Endothelial cell of umbilical vein (primary cell): ENCODE results near the gene PSMB7. TPM values are rescaled to one million over a fixed set of nuclear protein-coding genes. Genes with fewer than 3 reads are reported as not detected.

Experiments used
- BruUV-seq: library from RNA; stranded (reverse); fragments of 400-500 nt; replicated peaks from 2 replicates; lab custom pipeline; 2021; lab: Mats Ljungman, UMichigan
- CTCF ChIA-PET: fragments of 300-600, 350-600 bp; sonication (Branson Sonifier 250); formaldehyde crosslinking; loops from one replicate; lab custom pipeline; 2021; ENCODE audit warnings: antibody characterized with exemption, inconsistent platforms; lab: Charles Lee
- POLR2A ChIA-PET: fragments of 300-600, 350-600 bp; sonication (Branson Sonifier 250); formaldehyde crosslinking; loops from one replicate; lab custom pipeline; 2021; ENCODE audit warnings: antibody characterized with exemption, inconsistent platforms; lab: Charles Lee
- DNase-seq: peaks from one replicate; pipeline ENCODE4 v3.0.0-alpha.2; 2011; ENCODE audit warnings: low read depth, low spot score
- FAIRE-seq: peaks from 2 replicates; lab custom pipeline; 2011; peaks lifted over from hg19 to GRCh38; lab: Jason Lieb, UNC
- H2AFZ ChIP-seq: 2 replicates; pipeline ENCODE4 v1.6.0; 2012; ENCODE audit warnings: low read depth, low read length, control low read depth, inconsistent platforms
- H3K27ac ChIP-seq: 2 replicates; pipeline ENCODE4 v1.5.1; 2011; ENCODE audit warnings: low read depth, mild to moderate bottlenecking, control low read depth, low read length, moderate library complexity; ENCODE audit not compliant: insufficient read depth
- H3K27me3 ChIP-seq, 2 experiments: 2 replicates each; pipeline versions ENCODE4 v1.6.0 to v1.6.1; 2011; ENCODE audit warnings: low read length in 2 of 2, mixed read lengths in 1 of 2; ENCODE audit not compliant: control insufficient read depth in 2 of 2, insufficient read depth in 2 of 2
- H3K36me3 ChIP-seq, 2 experiments: 2 replicates in 1 of 2; 3 replicates in 1 of 2; pipeline ENCODE4 v1.5.1; 2011; ENCODE audit warnings: low read length in 2 of 2, mild to moderate bottlenecking in 1 of 2, moderate library complexity in 1 of 2; ENCODE audit not compliant: control insufficient read depth in 2 of 2, insufficient read depth in 2 of 2; ENCODE audit errors: extremely low read depth in 1 of 2
- H3K4me1 ChIP-seq: 3 replicates; pipeline ENCODE4 v1.5.1; 2011; ENCODE audit warnings: mild to moderate bottlenecking, low read length; ENCODE audit not compliant: control insufficient read depth, insufficient read depth; ENCODE audit errors: extremely low read depth
- H3K4me2 ChIP-seq: 2 replicates; pipeline ENCODE4 v1.6.1; 2011; ENCODE audit warnings: low read length, control low read depth, mixed read lengths; ENCODE audit not compliant: insufficient read depth
- H3K4me3 ChIP-seq, 3 experiments: fragments of 200-600 bp in 1 of 3; sonication (generic), shearing (Covaris generic) in 1 of 3; replicated peaks in 1 of 3; 2 replicates each; pipeline ENCODE4 v1.5.1; 2011 to 2016; ENCODE audit warnings: control low read depth in 3 of 3, low read length in 3 of 3, mild to moderate bottlenecking in 2 of 3, inconsistent platforms in 1 of 3, low read depth in 1 of 3, moderate library complexity in 1 of 3; ENCODE audit not compliant: insufficient read depth in 1 of 3
- H3K79me2 ChIP-seq: 2 replicates; pipeline ENCODE4 v1.6.0; 2012; ENCODE audit warnings: low read length, inconsistent platforms; ENCODE audit not compliant: control insufficient read depth, insufficient read depth
- H3K9ac ChIP-seq: replicated peaks from 2 replicates; pipeline ENCODE3; 2011; ENCODE audit warnings: low read length, control low read depth; ENCODE audit not compliant: insufficient read depth; ENCODE audit errors: extremely low read depth
- H3K9me1 ChIP-seq: replicated peaks from 3 replicates; pipeline ENCODE4 v1.6.0; 2011; ENCODE audit warnings: mild to moderate bottlenecking, low read length; ENCODE audit not compliant: control insufficient read depth, insufficient read depth; ENCODE audit errors: extremely low read depth
- H3K9me3 ChIP-seq: replicated peaks from 2 replicates; pipeline ENCODE4 v1.5.1; 2012; ENCODE audit warnings: low read length, inconsistent platforms; ENCODE audit not compliant: control insufficient read depth, insufficient read depth
- H4K20me1 ChIP-seq: replicated peaks from 2 replicates; pipeline ENCODE3; 2011; ENCODE audit warnings: mild to moderate bottlenecking, low read length; ENCODE audit not compliant: control insufficient read depth, insufficient read depth; ENCODE audit errors: extremely low read depth
- FOS ChIP-seq: IDR thresholded peaks from 2 replicates; pipeline ENCODE4 v1.6.1; 2011; ENCODE audit warnings: mild to moderate bottlenecking, low read length, moderate library complexity, borderline replicate concordance; ENCODE audit not compliant: insufficient read depth
- GATA2 ChIP-seq: IDR thresholded peaks from 2 replicates; pipeline ENCODE4 v1.7.0; 2011; ENCODE audit warnings: low read depth, mild to moderate bottlenecking, moderate library complexity, mixed read lengths, low read length; ENCODE audit not compliant: insufficient read length, insufficient read depth
- POLR2AphosphoS5 ChIP-seq: IDR thresholded peaks from 2 replicates; pipeline ENCODE4 v1.6.1; 2012; ENCODE audit warnings: low read depth, mild to moderate bottlenecking, control low read depth, low read length, moderate library complexity; ENCODE audit not compliant: insufficient read depth
- dilution Hi-C: fragments of 300-500 bp; cut with MboI; formaldehyde crosslinking; loops from one replicate; pipeline ENCODE4 v1.15.0; 2019; ENCODE audit warnings: low sequenced_read_pairs; ENCODE audit not compliant: extremely low pct_ligation_motif_present
- intact Hi-C: fragments of 100-400 bp; cut with micrococcal nuclease; formaldehyde crosslinking; loops from one replicate; pipeline ENCODE4 v1.10.0; 2022
- polyA plus RNA-seq, 4 experiments: library from polyadenylated mRNA; depleted of rRNA in 3 of 4; stranded (reverse) in 3 of 4; unstranded in 1 of 4; fragments of >200 nt; gene quantifications; 2 replicates each; pipeline versions ENCODE4 v1.2.1 to v1.2.3, GENCODE V29; 2011 to 2012; ENCODE audit warnings: missing spikeins in 1 of 4
- total RNA-seq: library from RNA; stranded (reverse); gene quantifications from 2 replicates; pipeline ENCODE4 v1.2.3, GENCODE V29; 2021
- TF ChIP-seq, protein P1 (sequence below), 2 donors: IDR thresholded peaks; 1 replicate in 1 of 2; 2 replicates in 1 of 2; pipeline ENCODE4 v1.5.1; 2011; ENCODE audit warnings: low read length in 2 of 2, mild to moderate bottlenecking in 2 of 2, moderate library complexity in 2 of 2, control low read depth in 1 of 2, inconsistent platforms in 1 of 2, low read depth in 1 of 2; ENCODE audit not compliant: insufficient read depth in 1 of 2; ENCODE audit errors: extremely low read depth in 1 of 2

The PSMB7 gene
- total and polyA plus RNA-seq, 2 donors (not counting 3 experiments of a cell fraction or from before 2014, with no cell fraction given) = 227 to 366 TPM

DNA sequence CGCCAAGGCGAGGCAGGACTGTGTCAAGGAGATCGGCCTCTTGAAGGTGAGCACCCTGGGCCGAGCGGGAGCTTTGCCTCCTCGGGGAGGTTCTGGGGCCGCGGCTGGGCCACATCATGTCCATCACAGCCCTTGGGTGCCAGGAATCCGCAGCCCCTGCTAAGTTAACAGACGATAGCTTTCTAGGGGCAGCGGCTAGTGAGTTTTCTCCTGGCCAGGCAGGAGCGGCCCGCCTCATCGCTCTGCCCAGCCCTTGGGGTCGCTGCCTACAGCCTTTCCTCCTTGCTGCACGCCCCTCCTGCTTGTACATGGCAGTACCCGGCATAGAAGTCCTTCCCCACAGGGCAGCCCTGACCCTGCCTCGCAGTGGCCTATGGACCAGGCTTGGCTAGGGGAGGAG, 101.3 kb downstream of the PSMB7 start:
- Histone ChIP-seq H4K20me1 (no peaks in the 10 kb centered on the region), H3K9ac (no peak overlapping the region), H3K27ac (no peak overlapping the region), H3K79me2 (peaks cover 24% of the 10 kb centered on the region), H3K4me3 (no peak overlapping the region), H3K36me3 (peaks cover 8 to 40% of the 10 kb centered on the region in 2 experiments), H3K4me1 (peaks cover 25% of the 10 kb centered on the region), H3K4me2 (no peak overlapping the region), H3K9me1 (no peaks in the 10 kb centered on the region), H3K27me3 (no peaks in the 10 kb centered on the region), H3K9me3 (no peaks in the 10 kb centered on the region), H2AFZ (no peak overlapping the region)
- POLR2A ChIA-PET = no interaction called here
- FAIRE-seq (no peak), DNase-seq (no peak)
- CTCF ChIA-PET = interaction anchor here (1.2 kb wide), 1 partner anchor 187 kb away, joined by 4 read pairs; no protein-coding TSS in a partner anchor
- TF ChIP-seq POLR2AphosphoS5 (no peak), FOS (no peak), GATA2 (no peak)
- TF ChIP-seq, protein P1, sequence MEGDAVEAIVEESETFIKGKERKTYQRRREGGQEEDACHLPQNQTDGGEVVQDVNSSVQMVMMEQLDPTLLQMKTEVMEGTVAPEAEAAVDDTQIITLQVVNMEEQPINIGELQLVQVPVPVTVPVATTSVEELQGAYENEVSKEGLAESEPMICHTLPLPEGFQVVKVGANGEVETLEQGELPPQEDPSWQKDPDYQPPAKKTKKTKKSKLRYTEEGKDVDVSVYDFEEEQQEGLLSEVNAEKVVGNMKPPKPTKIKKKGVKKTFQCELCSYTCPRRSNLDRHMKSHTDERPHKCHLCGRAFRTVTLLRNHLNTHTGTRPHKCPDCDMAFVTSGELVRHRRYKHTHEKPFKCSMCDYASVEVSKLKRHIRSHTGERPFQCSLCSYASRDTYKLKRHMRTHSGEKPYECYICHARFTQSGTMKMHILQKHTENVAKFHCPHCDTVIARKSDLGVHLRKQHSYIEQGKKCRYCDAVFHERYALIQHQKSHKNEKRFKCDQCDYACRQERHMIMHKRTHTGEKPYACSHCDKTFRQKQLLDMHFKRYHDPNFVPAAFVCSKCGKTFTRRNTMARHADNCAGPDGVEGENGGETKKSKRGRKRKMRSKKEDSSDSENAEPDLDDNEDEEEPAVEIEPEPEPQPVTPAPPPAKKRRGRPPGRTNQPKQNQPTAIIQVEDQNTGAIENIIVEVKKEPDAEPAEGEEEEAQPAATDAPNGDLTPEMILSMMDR (IDR thresholded peaks at IDR 0.05; ENCODE audit: extremely low read depth in 1 of 2, insufficient read depth in 1 of 2, low read depth in 1 of 2, low read length in 2 of 2) = no peak
- intact Hi-C loops (no loop called here), dilution Hi-C loops (loop anchor here (25.0 kb wide), 1 partner anchor 102 kb away; no protein-coding TSS in a partner anchor)
- no TSS peak for BruUV-seq
